Smooth muscle cell (in vitro differentiated cells): ENCODE results near the gene DNPEP. TPM values are rescaled to one million over a fixed set of nuclear protein-coding genes. Genes with fewer than 3 reads are reported as not detected.
A peak's percentile ranks its signal among the peaks of the same experiment; 100 is the strongest.
"Not testable (repeated sequence)": the region's sequence is repeated elsewhere in the genome, so short reads cannot be mapped to it uniquely, and the experiment has no call there.

Experiments
- DNase-seq: peaks from one replicate; lab custom pipeline; 2025; ENCODE audit not compliant: unreplicated experiment; lab: John Stamatoyannopoulos, UW
- H2AFZ ChIP-seq: fragments of 200-600 bp; sonication (generic); 2 replicates; pipeline ENCODE4 v1.6.0; 2016; ENCODE audit warnings: antibody characterized with exemption, low read depth, mild to moderate bottlenecking
- H3F3A ChIP-seq: fragments of 200-600 bp; sonication (generic); 2 replicates; pipeline ENCODE4 v1.6.0; 2017; ENCODE audit warnings: antibody characterized with exemption, low read depth
- H3K27ac ChIP-seq: fragments of 200-600 bp; sonication (generic); 2 replicates; pipeline ENCODE4 v1.5.1; 2016; ENCODE audit warnings: low read depth, mild to moderate bottlenecking
- H3K27me3 ChIP-seq: fragments of 200-600 bp; sonication (generic); 2 replicates; pipeline ENCODE4 v1.6.1; 2016; ENCODE audit warnings: low read depth, mild to moderate bottlenecking
- H3K36me3 ChIP-seq: fragments of 200-600 bp; sonication (generic); 2 replicates; pipeline ENCODE4 v1.5.1; 2016; ENCODE audit warnings: low read depth
- H3K4me1 ChIP-seq: fragments of 200-600 bp; sonication (generic); 2 replicates; pipeline ENCODE4 v1.5.1; 2016; ENCODE audit warnings: low read depth
- H3K4me2 ChIP-seq: fragments of 200-600 bp; sonication (generic); 2 replicates; pipeline ENCODE4 v1.6.0; 2016; ENCODE audit warnings: mild to moderate bottlenecking
- H3K4me3 ChIP-seq: fragments of 200-600 bp; sonication (generic); 2 replicates; pipeline ENCODE4 v1.5.1; 2016; ENCODE audit warnings: mild to moderate bottlenecking
- H3K79me2 ChIP-seq: fragments of 200-600 bp; sonication (generic); 2 replicates; pipeline ENCODE4 v1.6.0; 2016; ENCODE audit warnings: low read depth, mild to moderate bottlenecking
- H3K9ac ChIP-seq: fragments of 200-600 bp; sonication (generic); 2 replicates; pipeline ENCODE4 v1.6.0; 2016; ENCODE audit warnings: low read depth
- H3K9me3 ChIP-seq: fragments of 200-600 bp; sonication (generic); replicated peaks from 2 replicates; pipeline ENCODE4 v1.5.1; 2016; ENCODE audit warnings: low read depth
- H4K20me1 ChIP-seq: fragments of 200-600 bp; sonication (generic); 2 replicates; pipeline ENCODE4 v1.6.0; 2016; ENCODE audit warnings: low read depth
- CTCF ChIP-seq: fragments of 200-600 bp; sonication (generic); IDR thresholded peaks from 2 replicates; pipeline ENCODE4 v1.5.1; 2017; ENCODE audit warnings: borderline replicate concordance, mild to moderate bottlenecking, antibody characterized with exemption; ENCODE audit not compliant: insufficient read depth, poor library complexity, severe bottlenecking
- WGBS: methylation state at CpG from one replicate; pipeline ENCODE4 v1.1.7; 2016; ENCODE audit warnings: low lambda C conversion rate; 5-methylcytosine and 5-hydroxymethylcytosine counted together
- polyA plus RNA-seq: library from polyadenylated mRNA; unstranded; fragments of >200 nt; fragmentation: Nextera tagmentation; extraction: Ambion mirVana; gene quantifications from 2 replicates; pipeline ENCODE4 v1.2.1, GENCODE V29; 2016
- total RNA-seq: library from RNA; depleted of rRNA; stranded (reverse); fragments of >200 nt; gene quantifications from 2 replicates; pipeline ENCODE4 v1.2.3, GENCODE V29; 2014

The DNPEP gene
- total and polyA plus RNA-seq, 2 experiments from 2014 or later: 48.1 to 137 TPM

GRCh38 chr2:219398721-219399363 lies 11.1 kb upstream of the DNPEP start:
- Histone ChIP-seq H3K4me2 (peak overlapping the region; percentile 21), H3K9me3 (no peaks in the 10 kb centered on the region), H3K9ac (no peak overlapping the region), H3K27me3 (no peaks in the 10 kb centered on the region), H3K27ac (no peak overlapping the region), H3K4me3 (no peak overlapping the region), H2AFZ (no peak overlapping the region), H3K36me3 (no peaks in the 10 kb centered on the region), H3F3A (peaks cover 21% of the 10 kb centered on the region), H3K79me2 (no peaks in the 10 kb centered on the region), H4K20me1 (no peaks in the 10 kb centered on the region), H3K4me1 (peaks cover 9% of the 10 kb centered on the region)
- DNase-seq: no peak
- no peak for TF ChIP-seq CTCF
- WGBS: 35% methylated on average over 5 of the region's 5 CpGs

GRCh38 chr2:219396863-219397457 lies 9.2 kb upstream of the DNPEP start:
- no peaks in the 10 kb centered on the region for H3K79me2 ChIP-seq
- no peak overlapping the region for H3K4me3 ChIP-seq
- no peak for TF ChIP-seq CTCF
- peaks cover 19% of the 10 kb centered on the region for H3F3A ChIP-seq
- DNase-seq: no peak
- H3K9me3 ChIP-seq: no peaks in the 10 kb centered on the region
- no peaks in the 10 kb centered on the region for H3K27me3 ChIP-seq
- H3K36me3 ChIP-seq: no peaks in the 10 kb centered on the region
- no peak overlapping the region for H2AFZ ChIP-seq
- 52% methylated on average over 6 of the region's 6 CpGs for WGBS
- peaks cover under 1% of the 10 kb centered on the region for H3K4me1 ChIP-seq
- H3K4me2 ChIP-seq: peak overlapping the region; percentile 36
- H4K20me1 ChIP-seq: no peaks in the 10 kb centered on the region
- no peak overlapping the region for H3K9ac ChIP-seq
- peak overlapping the region; percentile 62 for H3K27ac ChIP-seq

GRCh38 chr2:219395609-219396008 lies 7.9 kb upstream of the DNPEP start:
- WGBS: 98% methylated on average over 3 of the region's 3 CpGs
- Histone ChIP-seq H3K4me3 (no peak overlapping the region), H3F3A (peaks cover 19% of the 10 kb centered on the region), H3K27me3 (no peaks in the 10 kb centered on the region), H3K79me2 (no peaks in the 10 kb centered on the region), H3K36me3 (no peaks in the 10 kb centered on the region), H3K4me2 (no peak overlapping the region), H2AFZ (no peak overlapping the region), H3K9me3 (no peaks in the 10 kb centered on the region), H3K4me1 (no peaks in the 10 kb centered on the region), H4K20me1 (no peaks in the 10 kb centered on the region), H3K27ac (no peak overlapping the region), H3K9ac (no peak overlapping the region)
- DNase-seq: no peak
- no peak for TF ChIP-seq CTCF

- WGBS: 96% methylated on average over 9 of the region's 9 CpGs
- not testable (repeated sequence) for H3K79me2 ChIP-seq
These were observed 7.3 kb upstream of the DNPEP start for GRCh38 chr2:219395056-219395455.

More at GRCh38 chr2:219395056-219395455, 7.3 kb upstream of the DNPEP start:
- not testable (repeated sequence) for DNase-seq, H3K9me3 ChIP-seq, H3K4me3 ChIP-seq, H3K27me3 ChIP-seq, H3K27ac ChIP-seq, H4K20me1 ChIP-seq, H3K36me3 ChIP-seq, H3K9ac ChIP-seq, H3K4me1 ChIP-seq, H2AFZ ChIP-seq, H3K4me2 ChIP-seq
- H3F3A ChIP-seq: peaks cover 15% of the 10 kb centered on the region
